ENCODE measurements around the gene HOXB3. TPM values are rescaled to one million over a fixed set of nuclear protein-coding genes. Genes with fewer than 3 reads are reported as not detected.

Gene HOXB3
- total RNA-seq, 4 donors from 2014 or later = 1.3 to 5.5 (median 2.2) TPM

- DNase-seq (no peak), ATAC-seq (no peak)
- Histone ChIP-seq H3K9me3 (no peaks in the 10 kb centered on the region), H3K36me3 (no peaks in the 10 kb centered on the region), H3K4me3 (no peak overlapping the region), H3K27me3 (peaks cover 46 to 65% (median 51%) of the 10 kb centered on the region in 3 donors), H3K27ac (peak overlapping the region in 1 of 4 donors; percentile 62), H3K4me1 (peaks cover 9 to 20% of the 10 kb centered on the region in 2 donors)
- intact Hi-C loops (cut with DNase I; ENCODE audit: low total_unique reads) (no loop called here), in situ Hi-C loops (cut with MboI; ENCODE audit: low sequenced_read_pairs in 4 of 4) (no loop called here)
- no peak for TF ChIP-seq CTCF (IDR thresholded peaks at IDR 0.05 in 4 of 5, conservative IDR thresholded peaks at IDR 0.05 in 1 of 5)
- TF ChIP-seq POLR2A (IDR thresholded peaks at IDR 0.05) = no peak
Observed at GRCh38 chr17:48588528-48588927, 1.5 kb downstream of the HOXB3 start.

- TF ChIP-seq CTCF (IDR thresholded peaks at IDR 0.05 in 4 of 5, conservative IDR thresholded peaks at IDR 0.05 in 1 of 5) (no peak), POLR2A (IDR thresholded peaks at IDR 0.05) (no peak)
- H3K27me3 ChIP-seq = peaks cover 45 to 60% (median 51%) of the 10 kb centered on the region in 3 donors
- H3K27ac ChIP-seq = peak overlapping the region; percentile 25 to 64 (median 58)
- H3K4me1 ChIP-seq = peaks cover 9 to 15% of the 10 kb centered on the region in 2 donors
- in situ Hi-C loops (cut with MboI; ENCODE audit: low sequenced_read_pairs in 4 of 4) (no loop called here), intact Hi-C loops (cut with DNase I; ENCODE audit: low total_unique reads) (no loop called here)
- H3K36me3 ChIP-seq = no peaks in the 10 kb centered on the region
- H3K4me3 ChIP-seq = no peak overlapping the region
- no peak for ATAC-seq
- no peaks in the 10 kb centered on the region for H3K9me3 ChIP-seq
- no peak for DNase-seq
Observed at GRCh38 chr17:48588074-48588415, 2.0 kb downstream of the HOXB3 start.

GRCh38 chr17:48587276-48588073, 2.6 kb downstream of the HOXB3 start:
- Histone ChIP-seq H3K27ac (peak overlapping the region; percentile 25 to 64 (median 58)), H3K9me3 (no peaks in the 10 kb centered on the region), H3K4me3 (no peak overlapping the region), H3K36me3 (no peaks in the 10 kb centered on the region), H3K27me3 (peaks cover 48 to 55% (median 51%) of the 10 kb centered on the region in 3 donors), H3K4me1 (peaks cover 9 to 11% of the 10 kb centered on the region in 2 donors)
- intact Hi-C loops (cut with DNase I; ENCODE audit: low total_unique reads) = no loop called here
- no peak for DNase-seq
- no peak for ATAC-seq
- in situ Hi-C loops (cut with MboI; ENCODE audit: low sequenced_read_pairs in 4 of 4) = no loop called here
- TF ChIP-seq POLR2A (IDR thresholded peaks at IDR 0.05) = no peak
- TF ChIP-seq CTCF (IDR thresholded peaks at IDR 0.05 in 4 of 5, conservative IDR thresholded peaks at IDR 0.05 in 1 of 5) = no peak

- no peak for ATAC-seq
Observed at GRCh38 chr17:48586355-48587258, 3.4 kb downstream of the HOXB3 start.

More at GRCh38 chr17:48586355-48587258, 3.4 kb downstream of the HOXB3 start:
- Histone ChIP-seq H3K9me3 (no peaks in the 10 kb centered on the region), H3K27me3 (peaks cover 47 to 52% (median 48%) of the 10 kb centered on the region in 3 donors), H3K27ac (peak overlapping the region; percentile 55 to 68 (median 63)), H3K4me1 (peaks cover 9 to 11% of the 10 kb centered on the region in 2 donors), H3K36me3 (no peaks in the 10 kb centered on the region), H3K4me3 (peak overlapping the region; percentile 60 to 67 (median 63))
- in situ Hi-C loops (cut with MboI; ENCODE audit: low sequenced_read_pairs in 4 of 4) (no loop called here), intact Hi-C loops (cut with DNase I; ENCODE audit: low total_unique reads) (no loop called here)
- TF ChIP-seq CTCF (IDR thresholded peaks at IDR 0.05 in 4 of 5, conservative IDR thresholded peaks at IDR 0.05 in 1 of 5) = no peak
- TF ChIP-seq POLR2A (IDR thresholded peaks at IDR 0.05) = no peak
- DNase-seq = no peak

Data from gastrocnemius medialis (tissue), 4 donors.